Neural progenitor cell (in vitro differentiated cells): ENCODE data around the gene TGM5. TPM values are rescaled to one million over a fixed set of nuclear protein-coding genes. Genes with fewer than 3 reads are reported as not detected.
"Not testable (repeated sequence)": the region's sequence is repeated elsewhere in the genome, so short reads cannot be mapped to it uniquely, and the experiment has no call there.

Source experiments
- DNase-seq: peaks from one replicate; pipeline ENCODE4 v3.0.0-alpha.2; 2016; ENCODE audit warnings: low spot score
- H2AFZ ChIP-seq: fragments of 200-600 bp; sonication (generic); replicated peaks from 2 replicates; pipeline ENCODE4 v1.6.1; 2016; ENCODE audit warnings: antibody characterized with exemption
- H3F3A ChIP-seq: fragments of 200-600 bp; sonication (generic); 2 replicates; pipeline ENCODE4 v1.6.1; 2016; ENCODE audit warnings: antibody characterized with exemption, low read depth
- H3K27ac ChIP-seq: fragments of 200-600 bp; sonication (generic); 2 replicates; pipeline ENCODE4 v1.5.1; 2016; ENCODE audit warnings: mild to moderate bottlenecking
- H3K27me3 ChIP-seq: fragments of 200-600 bp; sonication (generic); 2 replicates; pipeline ENCODE4 v1.6.1; 2016; ENCODE audit warnings: mild to moderate bottlenecking, moderate library complexity
- H3K36me3 ChIP-seq: fragments of 200-600 bp; sonication (generic); 2 replicates; pipeline ENCODE4 v1.5.1; 2016
- H3K4me1 ChIP-seq: fragments of 200-600 bp; sonication (generic); 2 replicates; pipeline ENCODE4 v1.6.1; 2016; ENCODE audit warnings: mixed run types
- H3K4me2 ChIP-seq: fragments of 200-600 bp; sonication (generic); 2 replicates; pipeline ENCODE4 v1.6.1; 2016
- H3K4me3 ChIP-seq: fragments of 200-600 bp; sonication (generic); 2 replicates; pipeline ENCODE4 v1.5.1; 2016
- H3K79me2 ChIP-seq: fragments of 200-600 bp; sonication (generic); 2 replicates; pipeline ENCODE4 v1.6.1; 2016; ENCODE audit warnings: low read depth
- H3K9ac ChIP-seq: fragments of 200-600 bp; sonication (generic); 2 replicates; pipeline ENCODE4 v1.6.1; 2016
- H3K9me3 ChIP-seq: fragments of 200-600 bp; sonication (generic); 2 replicates; pipeline ENCODE4 v1.5.1; 2016; ENCODE audit warnings: low read depth
- H4K20me1 ChIP-seq: fragments of 200-600 bp; sonication (generic); 2 replicates; pipeline ENCODE4 v1.6.1; 2016; ENCODE audit warnings: low read depth
- H3K27ac Mint-ChIP-seq: 3 replicates; pipeline ENCODE4 v1.8.0; 2021; ENCODE audit warnings: mixed read lengths
- H3K27me3 Mint-ChIP-seq: 2 replicates; pipeline ENCODE4 v1.8.0; 2022; ENCODE audit warnings: low read depth, mild to moderate bottlenecking, inconsistent platforms, moderate library complexity, mixed read lengths; ENCODE audit not compliant: insufficient read depth
- H3K36me3 Mint-ChIP-seq: 3 replicates; pipeline ENCODE4 v1.8.0; 2021; ENCODE audit warnings: mixed read lengths
- H3K4me1 Mint-ChIP-seq: 3 replicates; pipeline ENCODE4 v1.8.0; 2021; ENCODE audit warnings: mixed read lengths
- H3K4me3 Mint-ChIP-seq: 3 replicates; pipeline ENCODE4 v1.8.0; 2021; ENCODE audit warnings: mild to moderate bottlenecking, moderate library complexity, mixed read lengths
- H3K9me3 Mint-ChIP-seq: 3 replicates; pipeline ENCODE4 v1.8.0; 2020; ENCODE audit warnings: mixed read lengths
- EZH2 ChIP-seq: fragments of 200-600 bp; sonication (generic); IDR thresholded peaks from 2 replicates; pipeline ENCODE4 v1.6.1; 2017; ENCODE audit warnings: antibody characterized with exemption, mild to moderate bottlenecking, moderate library complexity
- EZH2phosphoT487 ChIP-seq: fragments of 200-600 bp; sonication (generic); IDR thresholded peaks from 2 replicates; pipeline ENCODE4 v1.6.1; 2017; ENCODE audit warnings: antibody characterized with exemption
- total RNA-seq: library from RNA; depleted of rRNA; stranded (reverse); fragments of >200 nt; gene quantifications from 2 replicates; pipeline ENCODE4 v1.2.3, GENCODE V29; 2015; ENCODE audit warnings: low replicate concordance
- TF ChIP-seq, protein P1 (sequence below): fragments of 200-600 bp; sonication (generic); IDR thresholded peaks from 2 replicates; pipeline ENCODE4 v1.5.1; 2017; ENCODE audit warnings: antibody characterized with exemption, mild to moderate bottlenecking

Gene TGM5
- total RNA-seq, 1 donor from 2014 or later = not detected

DNA sequence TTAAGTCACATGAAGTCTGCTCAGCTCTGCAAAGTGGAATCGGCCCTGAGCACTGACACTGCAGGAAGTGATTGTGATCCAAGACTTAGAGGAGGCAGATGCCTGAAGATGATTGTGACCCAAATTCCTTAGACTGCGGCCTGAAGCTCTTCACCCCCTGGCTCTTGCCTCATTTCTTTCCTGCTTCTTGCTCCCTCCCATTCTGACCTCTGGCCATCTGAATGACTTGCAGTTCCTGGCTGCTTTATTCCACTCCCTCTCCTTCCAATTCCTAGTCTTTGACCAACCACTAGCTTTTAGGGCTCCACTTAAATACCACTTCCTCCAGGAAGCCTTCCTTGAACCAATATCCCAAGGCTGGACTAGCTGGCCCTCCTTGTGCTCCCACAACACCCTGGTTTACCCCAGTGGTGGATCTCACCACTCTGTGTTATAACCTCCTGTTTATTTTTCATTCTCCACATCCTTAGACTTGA lies 36.0 kb downstream of the TGM5 start:
- no peak overlapping the region for H3K9ac ChIP-seq
- no peaks in the 10 kb centered on the region for H4K20me1 ChIP-seq
- TF ChIP-seq EZH2 (no peak), EZH2phosphoT487 (no peak)
- TF ChIP-seq, protein P1, sequence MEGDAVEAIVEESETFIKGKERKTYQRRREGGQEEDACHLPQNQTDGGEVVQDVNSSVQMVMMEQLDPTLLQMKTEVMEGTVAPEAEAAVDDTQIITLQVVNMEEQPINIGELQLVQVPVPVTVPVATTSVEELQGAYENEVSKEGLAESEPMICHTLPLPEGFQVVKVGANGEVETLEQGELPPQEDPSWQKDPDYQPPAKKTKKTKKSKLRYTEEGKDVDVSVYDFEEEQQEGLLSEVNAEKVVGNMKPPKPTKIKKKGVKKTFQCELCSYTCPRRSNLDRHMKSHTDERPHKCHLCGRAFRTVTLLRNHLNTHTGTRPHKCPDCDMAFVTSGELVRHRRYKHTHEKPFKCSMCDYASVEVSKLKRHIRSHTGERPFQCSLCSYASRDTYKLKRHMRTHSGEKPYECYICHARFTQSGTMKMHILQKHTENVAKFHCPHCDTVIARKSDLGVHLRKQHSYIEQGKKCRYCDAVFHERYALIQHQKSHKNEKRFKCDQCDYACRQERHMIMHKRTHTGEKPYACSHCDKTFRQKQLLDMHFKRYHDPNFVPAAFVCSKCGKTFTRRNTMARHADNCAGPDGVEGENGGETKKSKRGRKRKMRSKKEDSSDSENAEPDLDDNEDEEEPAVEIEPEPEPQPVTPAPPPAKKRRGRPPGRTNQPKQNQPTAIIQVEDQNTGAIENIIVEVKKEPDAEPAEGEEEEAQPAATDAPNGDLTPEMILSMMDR = no peak
- no peaks in the 10 kb centered on the region for H3F3A ChIP-seq
- H3K4me1 ChIP-seq = no peaks in the 10 kb centered on the region
- H3K4me3 ChIP-seq = no peak overlapping the region
- no peaks in the 10 kb centered on the region for H3K9me3 ChIP-seq
- Mint-ChIP-seq H3K9me3 (peaks cover 2% of the 10 kb centered on the region), H3K36me3 (no peaks in the 10 kb centered on the region), H3K4me1 (no peaks in the 10 kb centered on the region), H3K27ac (no peak overlapping the region), H3K4me3 (no peak overlapping the region), H3K27me3 (peaks cover 10% of the 10 kb centered on the region)
- no peak for DNase-seq
- no peaks in the 10 kb centered on the region for H3K79me2 ChIP-seq
- H2AFZ ChIP-seq = no peak overlapping the region
- H3K27me3 ChIP-seq = no peaks in the 10 kb centered on the region
- H3K27ac ChIP-seq = no peak overlapping the region
- no peaks in the 10 kb centered on the region for H3K36me3 ChIP-seq
- H3K4me2 ChIP-seq = no peak overlapping the region

- Mint-ChIP-seq H3K27ac (no peak overlapping the region), H3K4me3 (no peak overlapping the region), H3K4me1 (no peaks in the 10 kb centered on the region), H3K9me3 (peaks cover 2% of the 10 kb centered on the region), H3K36me3 (no peaks in the 10 kb centered on the region), H3K27me3 (peaks cover 11% of the 10 kb centered on the region)
- no peak overlapping the region for H3K27ac ChIP-seq
- TF ChIP-seq, protein P1 = no peak
- TF ChIP-seq EZH2phosphoT487 = no peak
- no peak for TF ChIP-seq EZH2
- no peaks in the 10 kb centered on the region for H3K9me3 ChIP-seq
- no peaks in the 10 kb centered on the region for H3K4me1 ChIP-seq
- H3K27me3 ChIP-seq = peaks cover 4% of the 10 kb centered on the region
- no peaks in the 10 kb centered on the region for H4K20me1 ChIP-seq
- H2AFZ ChIP-seq = no peak overlapping the region
- H3K79me2 ChIP-seq = no peaks in the 10 kb centered on the region
- no peak overlapping the region for H3K4me3 ChIP-seq
- H3K9ac ChIP-seq = no peak overlapping the region
- DNase-seq = no peak
- no peak overlapping the region for H3K4me2 ChIP-seq
- H3K36me3 ChIP-seq = no peaks in the 10 kb centered on the region
- H3F3A ChIP-seq = no peaks in the 10 kb centered on the region
These were observed 36.8 kb downstream of the TGM5 start for GRCh38 chr15:43229977-43230376.

- H3K4me1 Mint-ChIP-seq = no peaks in the 10 kb centered on the region
- Histone ChIP-seq H3K4me1 (no peaks in the 10 kb centered on the region), H3K4me3 (no peak overlapping the region), H3K27me3 (peaks cover 11% of the 10 kb centered on the region), H3K79me2 (no peaks in the 10 kb centered on the region), H3K9me3 (no peaks in the 10 kb centered on the region), H3K27ac (no peak overlapping the region), H3K4me2 (no peak overlapping the region), H3K36me3 (no peaks in the 10 kb centered on the region), H2AFZ (no peak overlapping the region), H3K9ac (no peak overlapping the region), H4K20me1 (no peaks in the 10 kb centered on the region), H3F3A (no peaks in the 10 kb centered on the region)
- no peak for DNase-seq
- TF ChIP-seq, protein P1 = no peak
- peak overlapping the region; percentile 18 for H3K27ac Mint-ChIP-seq
- H3K36me3 Mint-ChIP-seq = no peaks in the 10 kb centered on the region
- H3K27me3 Mint-ChIP-seq = peaks cover 6% of the 10 kb centered on the region
- no peak overlapping the region for H3K4me3 Mint-ChIP-seq
- H3K9me3 Mint-ChIP-seq = peaks cover 2% of the 10 kb centered on the region
These were observed 40.1 kb downstream of the TGM5 start for GRCh38 chr15:43226436-43227305.

- H3K36me3 Mint-ChIP-seq, H3K9ac ChIP-seq, H3K27me3 Mint-ChIP-seq, H3K4me1 Mint-ChIP-seq, H3K36me3 ChIP-seq, H3K4me1 ChIP-seq, H3K9me3 ChIP-seq, H3K4me2 ChIP-seq, H3K4me3 ChIP-seq, H3K9me3 Mint-ChIP-seq, H3K27ac ChIP-seq, DNase-seq, H3K4me3 Mint-ChIP-seq, H3K27ac Mint-ChIP-seq, H3K79me2 ChIP-seq, H4K20me1 ChIP-seq, H3F3A ChIP-seq: not testable (repeated sequence)
- Histone ChIP-seq H2AFZ (peak overlapping the region; percentile 71), H3K27me3 (peaks cover 11% of the 10 kb centered on the region)
These were observed 40.8 kb downstream of the TGM5 start for GRCh38 chr15:43225950-43226255.
